DMS 273 treated with DMSO at 0.1 percent for 48 hours (cell line): ENCODE results near the gene AK1.
A peak's percentile ranks its signal among the peaks of the same experiment; 100 is the strongest.

Source experiments
- DNase-seq: peaks from one replicate; lab custom pipeline; 2025; lab: John Stamatoyannopoulos, UW

Gene AK1

DNA sequence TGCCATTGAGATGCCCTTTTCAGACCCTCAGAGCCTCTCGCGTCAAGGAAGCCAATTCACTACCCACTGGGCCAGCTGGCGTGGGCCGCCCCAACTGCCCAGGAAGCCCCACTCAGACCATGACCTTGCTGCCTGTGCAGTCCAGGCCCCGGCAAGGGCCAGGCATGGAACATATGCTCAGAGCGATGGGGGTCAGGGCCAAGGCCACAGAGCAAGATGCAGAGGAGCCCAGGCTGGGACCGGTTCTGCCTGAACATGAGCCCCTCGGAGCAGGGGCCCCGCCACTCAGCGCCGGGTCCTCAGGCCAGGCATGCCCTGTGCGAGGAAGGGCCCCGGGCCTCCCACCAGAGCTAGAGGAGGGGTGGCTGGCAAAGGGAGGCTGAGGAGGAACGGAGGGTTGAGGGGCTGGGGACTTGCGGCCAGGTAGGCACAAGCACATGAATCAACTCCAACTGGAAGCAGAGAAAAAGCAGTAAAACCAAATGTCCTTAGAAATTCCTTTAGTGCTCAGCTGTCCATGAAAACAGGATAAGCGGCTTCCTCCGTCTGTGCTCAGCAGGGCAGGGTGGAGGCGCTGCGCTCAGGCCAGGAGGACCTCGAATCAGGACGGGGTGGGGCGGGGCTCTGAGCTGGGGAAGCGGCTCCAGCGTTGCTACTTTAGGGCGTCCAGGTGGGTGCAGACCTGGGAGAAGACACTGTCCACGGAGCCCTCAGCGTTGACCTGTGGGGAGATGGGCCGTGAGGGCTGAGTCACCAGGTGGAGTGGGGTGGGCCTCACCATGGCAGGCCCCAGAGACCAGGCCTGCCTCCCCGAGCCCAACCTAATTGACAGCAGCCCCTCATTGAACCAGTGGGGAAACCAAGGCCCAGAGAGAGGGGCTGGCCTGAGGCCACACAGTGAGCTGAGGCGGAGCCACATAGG is 9.9 kb downstream of the AK1 start:
- no peak for DNase-seq

- DNase-seq: no peak
Observed at GRCh38 chr9:127866535-127866934, 10.9 kb downstream of the AK1 start.

GRCh38 chr9:127865645-127866464 is 11.6 kb downstream of the AK1 start:
- DNase-seq: no peak

DNA sequence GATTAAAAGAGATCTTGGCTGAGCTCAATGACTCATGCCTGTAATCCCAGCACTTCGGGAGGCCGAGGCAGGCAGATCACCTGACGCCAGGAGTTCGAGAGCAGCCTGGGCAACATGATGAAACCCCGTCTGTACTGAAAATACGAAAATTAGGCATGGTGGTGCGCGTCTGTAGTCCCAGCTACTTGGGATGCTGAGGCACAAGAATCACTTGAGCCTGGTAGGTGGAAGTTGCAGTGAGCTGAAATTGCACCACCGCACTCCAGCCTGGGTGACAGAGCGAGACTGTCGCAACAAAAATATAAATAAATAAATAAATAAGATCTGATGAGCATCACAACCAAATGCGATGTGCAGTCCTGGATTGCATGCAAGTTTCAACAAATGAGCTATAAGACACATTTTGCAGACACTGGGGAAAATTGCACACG is 14.3 kb downstream of the AK1 start:
- no peak for DNase-seq

- DNase-seq: no peak
Observed at GRCh38 chr9:127862075-127863011, 15.1 kb downstream of the AK1 start.

DNA sequence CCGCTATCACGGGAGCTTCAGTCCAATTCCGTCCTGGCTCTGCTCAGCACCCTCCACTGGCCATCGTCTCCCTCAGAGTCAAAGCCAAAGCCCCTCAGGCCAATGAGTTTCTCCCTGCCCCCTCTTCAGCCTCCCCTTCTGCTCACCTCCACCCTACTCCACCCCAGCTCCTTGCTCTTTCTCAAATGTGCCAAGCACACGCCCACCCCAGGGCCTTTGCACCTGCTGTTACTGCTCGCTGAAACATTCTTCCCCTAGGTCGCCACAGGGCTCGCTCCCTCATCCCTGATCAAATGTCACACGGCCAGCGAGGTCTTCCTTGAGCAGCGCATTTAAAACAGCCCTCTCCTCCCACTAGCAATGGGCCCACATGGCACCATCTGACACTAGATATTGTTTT is 16.7 kb downstream of the AK1 start:
- no peak for DNase-seq

DNA sequence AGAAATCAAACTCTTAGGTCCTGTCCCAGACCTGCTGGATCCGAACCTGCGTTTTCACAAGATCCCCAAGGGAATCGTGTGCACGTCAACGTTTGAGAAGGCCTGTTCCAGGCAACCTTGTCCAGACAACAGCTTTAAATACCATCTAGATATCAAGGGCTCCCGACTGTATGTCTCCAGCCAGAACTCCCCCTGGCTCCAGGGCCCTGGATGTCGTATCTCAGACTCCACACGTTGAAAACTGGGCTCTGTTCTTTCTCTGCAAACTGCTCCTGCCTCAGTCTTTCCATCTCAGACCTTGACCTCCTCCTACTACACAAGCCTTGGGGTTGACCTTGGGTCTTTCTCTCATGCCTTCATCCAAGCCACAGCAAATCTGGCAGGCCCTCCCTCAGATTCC is 17.2 kb downstream of the AK1 start:
- DNase-seq: no peak

DNA sequence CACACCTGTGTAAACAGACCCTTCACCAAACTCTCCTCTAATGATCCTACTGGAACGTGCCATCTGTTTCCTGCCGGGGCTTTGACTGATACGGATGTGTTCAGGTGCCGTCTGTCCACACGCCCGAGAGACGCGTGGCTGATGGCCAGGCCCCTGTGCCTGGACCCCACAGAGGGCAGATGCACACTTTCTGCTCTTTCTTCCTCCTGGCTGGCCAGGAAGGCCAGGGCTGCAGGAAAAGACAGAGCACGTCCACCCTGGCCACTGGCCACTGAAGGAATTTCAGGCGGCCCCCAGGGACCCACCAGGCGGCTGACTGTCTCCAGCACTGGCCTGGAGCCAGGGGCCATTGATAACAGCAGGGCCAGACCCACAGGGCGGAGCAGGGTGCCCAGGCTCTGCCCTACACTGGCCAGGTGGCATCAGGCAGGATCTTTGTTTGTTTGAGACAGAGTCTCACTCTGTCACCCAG is 19.4 kb downstream of the AK1 start:
- peak; percentile 71 for DNase-seq

DNA sequence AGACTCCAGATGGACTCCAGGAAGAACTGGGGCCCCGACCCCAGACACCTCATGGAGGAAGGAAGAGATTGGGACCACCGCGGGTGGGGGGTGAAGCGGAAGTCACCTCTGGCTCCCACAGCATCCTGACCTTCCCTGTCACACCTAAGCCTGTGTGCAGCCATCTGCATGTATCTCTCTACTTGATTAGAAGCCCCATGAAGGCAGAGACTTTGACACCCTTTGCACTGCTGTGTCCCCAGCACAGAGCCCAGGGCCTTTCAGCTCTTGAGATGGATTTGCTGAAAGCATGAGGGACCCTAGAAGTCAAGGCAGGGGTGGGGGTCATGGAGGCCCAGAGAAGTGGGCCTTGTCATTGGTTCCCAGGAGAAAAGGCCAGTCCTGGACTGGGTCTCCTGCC is 20.2 kb downstream of the AK1 start:
- DNase-seq: no peak

DNA sequence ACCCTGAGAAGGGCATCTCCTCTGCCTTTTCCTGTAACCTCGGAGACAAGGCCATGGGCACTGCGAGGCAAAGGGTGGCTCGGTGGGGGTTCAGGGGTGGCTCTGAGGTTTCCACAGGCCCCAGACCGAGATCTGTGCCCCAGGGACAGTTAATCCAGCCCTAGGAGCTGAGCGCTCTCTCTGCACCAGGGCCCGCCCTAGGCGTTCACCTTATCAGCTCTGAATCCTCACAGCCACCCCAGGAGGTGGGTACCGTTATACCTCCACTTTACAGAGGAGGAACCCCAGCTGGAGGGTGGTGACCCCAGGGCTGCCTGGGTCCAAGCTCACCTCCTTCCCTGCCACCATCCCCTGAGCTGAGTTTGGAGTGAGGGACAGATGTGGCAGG is 20.8 kb downstream of the AK1 start:
- no peak for DNase-seq

- no peak for DNase-seq
Observed at GRCh38 chr9:127856094-127856728, 21.3 kb downstream of the AK1 start.

DNA sequence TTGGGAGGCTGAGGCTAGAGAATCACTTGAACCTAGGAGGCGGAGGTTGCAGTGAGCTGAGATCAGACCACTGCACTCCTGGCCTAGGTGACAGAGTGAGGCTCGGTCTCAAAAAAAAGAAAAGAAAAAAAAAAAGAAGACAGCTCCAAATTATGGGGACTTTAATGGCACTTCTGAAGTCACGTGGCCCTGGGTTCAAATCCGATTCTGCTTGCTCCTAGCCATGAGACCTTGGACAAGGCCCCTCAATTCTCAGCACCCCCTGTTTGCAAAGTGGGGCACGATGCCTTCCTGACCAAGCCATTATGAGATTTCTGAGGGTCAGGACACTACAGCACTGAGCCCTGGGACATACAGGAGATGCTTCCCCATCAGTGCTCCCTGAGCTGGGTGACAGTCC is 22.0 kb downstream of the AK1 start:
- no peak for DNase-seq

GRCh38 chr9:127854960-127855359 is 22.5 kb downstream of the AK1 start:
- DNase-seq: no peak

DNA sequence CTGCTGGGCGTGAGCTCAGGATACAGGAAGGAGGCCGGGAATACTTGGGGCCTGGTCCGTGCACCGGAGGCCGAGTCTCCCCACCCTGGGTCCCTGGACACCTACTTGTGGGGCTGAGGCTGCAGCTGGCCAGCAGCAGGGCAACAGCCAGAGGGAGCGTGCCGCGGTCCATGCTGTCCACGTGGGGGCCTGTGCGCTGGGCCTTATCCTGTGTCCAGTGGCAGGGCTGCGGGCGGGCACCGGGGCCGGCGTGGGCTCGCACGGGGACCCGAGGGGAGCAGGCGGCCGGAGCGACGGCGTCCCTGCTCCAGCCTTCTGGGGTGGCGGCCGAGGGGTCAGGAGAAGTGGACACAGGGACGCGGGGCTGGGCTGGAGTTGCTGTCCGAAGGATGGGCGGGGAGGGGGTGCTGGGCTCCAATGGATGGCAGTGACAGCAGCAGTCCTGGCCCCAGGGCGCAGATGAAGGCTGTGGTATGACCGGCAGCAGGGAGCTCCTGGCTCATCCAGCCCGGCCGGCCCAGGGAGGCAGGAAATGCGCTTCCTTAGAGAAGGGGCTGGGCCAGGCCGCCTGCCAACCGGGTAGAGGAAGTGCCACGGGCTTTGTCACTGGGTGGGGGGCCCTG is 23.2 kb downstream of the AK1 start, which contains the start of gene ENG:
Gene ENG, minus strand, starts transcription at position 475 of the 623 bp plus-strand sequence. Its CDS starts 303 bp downstream, at position 172.
- no peak for DNase-seq

DNA sequence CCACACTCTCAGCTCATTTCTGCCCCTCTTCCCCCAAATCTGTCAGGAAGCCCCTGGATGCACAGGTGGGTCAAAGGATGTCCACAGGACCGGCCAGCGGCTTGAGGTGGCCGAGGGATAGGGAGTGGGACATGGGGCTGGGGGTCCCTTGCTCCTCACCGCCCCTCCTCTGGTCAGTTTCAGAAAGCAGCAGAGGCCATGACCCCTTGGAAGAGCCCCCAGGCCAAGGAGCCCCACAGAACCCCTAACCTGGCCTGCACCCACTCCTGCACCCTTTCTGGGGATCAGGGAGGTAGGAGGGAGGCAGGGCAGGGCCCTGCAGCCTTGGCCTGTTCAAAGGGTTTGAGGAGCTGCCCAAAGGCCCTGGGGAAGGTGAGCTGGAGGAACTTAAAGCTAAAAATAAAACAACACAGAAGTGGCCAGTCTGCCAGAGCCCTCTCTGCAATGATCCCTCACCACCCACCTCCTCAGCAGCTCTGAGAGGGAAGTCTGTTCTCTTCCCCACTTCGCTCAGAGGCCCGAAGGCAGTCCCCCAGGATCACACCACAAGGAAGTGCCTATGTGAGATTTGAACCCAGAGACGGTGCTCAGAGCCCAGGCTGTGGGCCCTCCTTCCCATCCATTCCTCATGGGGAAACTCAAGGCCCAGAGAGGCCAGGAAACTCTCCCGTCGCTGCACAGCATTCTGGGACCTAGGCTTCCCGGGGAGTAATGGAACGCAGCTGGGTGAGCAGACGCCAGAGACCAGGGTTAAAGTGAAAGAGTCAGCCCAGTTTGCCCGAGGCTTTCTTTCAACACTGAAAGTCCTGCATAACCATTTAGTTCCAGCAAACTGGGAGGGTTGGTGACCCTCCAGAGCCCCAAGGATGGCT is 23.9 kb downstream of the AK1 start:
- DNase-seq: no peak

- DNase-seq: no peak
Observed at GRCh38 chr9:127852829-127853228, 24.6 kb downstream of the AK1 start.

DNA sequence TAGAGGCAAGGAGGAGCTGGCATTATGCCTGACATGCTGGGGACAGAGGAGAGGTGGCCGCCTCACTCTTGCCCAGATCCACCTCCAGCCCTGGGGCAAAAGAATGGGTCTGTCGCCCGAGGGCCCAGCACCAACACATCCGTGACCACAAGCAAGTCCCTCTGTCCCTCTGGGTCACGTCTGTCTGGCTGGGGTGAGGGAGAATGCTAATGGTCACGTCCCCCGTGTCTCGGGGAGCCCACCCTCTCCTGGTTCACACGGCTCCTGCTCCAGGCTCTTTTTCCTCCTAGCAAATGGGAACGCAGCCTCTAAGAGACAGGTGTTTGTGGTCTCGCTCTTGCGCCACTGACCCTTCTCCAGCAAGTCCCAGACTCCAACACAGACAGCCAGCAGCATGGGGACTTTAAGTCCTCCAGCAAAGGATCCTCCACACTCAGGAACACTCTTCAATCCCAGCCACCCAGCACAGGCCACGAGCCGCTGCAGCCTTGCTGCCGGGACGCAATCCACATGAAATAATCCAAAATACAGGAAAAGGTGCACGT is 27.1 kb downstream of the AK1 start:
- no peak for DNase-seq

DNA sequence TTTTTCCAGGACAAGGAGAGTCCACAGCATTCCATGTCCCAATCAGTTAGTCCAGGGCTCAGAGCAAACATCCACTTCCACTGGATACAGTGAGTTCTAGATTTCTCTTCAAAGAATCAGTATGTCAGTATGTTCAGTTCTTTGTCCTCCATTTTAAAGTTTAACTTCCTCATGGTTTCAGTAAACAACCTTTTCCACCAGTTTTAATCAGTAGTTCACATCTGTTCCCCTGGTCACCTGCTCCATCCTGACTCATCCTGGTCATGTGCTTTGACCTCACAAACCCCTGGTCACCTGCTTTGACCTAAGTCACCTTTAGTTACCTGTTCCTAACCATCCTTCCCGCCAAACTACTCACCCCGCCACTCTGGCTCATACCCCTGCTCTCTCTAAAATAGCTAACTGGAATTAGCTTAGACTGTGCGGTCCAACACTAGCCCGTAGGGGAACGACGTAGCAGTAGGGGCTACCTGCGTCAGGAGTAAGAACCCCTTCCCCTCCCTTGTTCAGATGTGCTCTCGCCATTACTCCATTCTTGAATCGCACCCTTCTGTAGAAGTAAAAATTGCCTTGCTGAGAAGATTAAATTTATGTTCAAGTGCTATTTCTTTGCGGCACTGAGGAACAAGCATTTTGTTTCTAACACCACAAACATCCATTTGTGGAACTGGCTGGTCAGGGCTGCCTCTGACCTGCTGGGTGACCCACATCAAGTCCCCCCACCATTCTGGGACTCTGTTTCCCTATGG is 28.5 kb downstream of the AK1 start:
- DNase-seq: no peak
